Midbrain (tissue), 1 donor: ENCODE measurements around the gene SLC38A8.

Experiments used
- DNase-seq: peaks from one replicate; lab custom pipeline; 2025; lab: John Stamatoyannopoulos, UW

The SLC38A8 gene

GRCh38 chr16:84032458-84033178 lies 10.0 kb downstream of the SLC38A8 start:
- DNase-seq, result no peak

GRCh38 chr16:84031556-84031955 lies 11.0 kb downstream of the SLC38A8 start:
- no peak for DNase-seq

- DNase-seq, result no peak
Observed at GRCh38 chr16:84029297-84030047, 13.1 kb downstream of the SLC38A8 start.

- DNase-seq, result no peak
Observed at GRCh38 chr16:84027625-84028024, 15.0 kb downstream of the SLC38A8 start.

GRCh38 chr16:84026606-84027005 lies 16.0 kb downstream of the SLC38A8 start:
- no peak for DNase-seq

- no peak for DNase-seq
Observed at GRCh38 chr16:84024854-84025253, 17.7 kb downstream of the SLC38A8 start.

GRCh38 chr16:84022644-84023043 lies 20.0 kb downstream of the SLC38A8 start:
- no peak for DNase-seq

- no peak for DNase-seq
Observed at GRCh38 chr16:84021488-84021887, 21.1 kb downstream of the SLC38A8 start.

- DNase-seq, result no peak
Observed at GRCh38 chr16:84020353-84020752, 22.2 kb downstream of the SLC38A8 start.

GRCh38 chr16:84018710-84019109 lies 23.9 kb downstream of the SLC38A8 start:
- no peak for DNase-seq

GRCh38 chr16:84016477-84016876 lies 26.1 kb downstream of the SLC38A8 start:
- DNase-seq, result no peak

- DNase-seq, result no peak
Observed at GRCh38 chr16:84015399-84015798, 27.2 kb downstream of the SLC38A8 start.

GRCh38 chr16:84014570-84015327 lies 27.8 kb downstream of the SLC38A8 start:
- no peak for DNase-seq

- DNase-seq, result no peak
Observed at GRCh38 chr16:84013787-84014569, 28.6 kb downstream of the SLC38A8 start.

- no peak for DNase-seq
Observed at GRCh38 chr16:84009282-84009681, 33.3 kb downstream of the SLC38A8 start.

- no peak for DNase-seq
Observed at GRCh38 chr16:84007965-84008364, 34.6 kb downstream of the SLC38A8 start.

- no peak for DNase-seq
Observed at GRCh38 chr16:84007520-84007919, 35.1 kb downstream of the SLC38A8 start.

- no peak for DNase-seq
Observed at GRCh38 chr16:84005391-84005790, 37.2 kb downstream of the SLC38A8 start.

GRCh38 chr16:84004442-84004841 lies 38.2 kb downstream of the SLC38A8 start:
- DNase-seq, result no peak

GRCh38 chr16:84003038-84003437 lies 39.6 kb downstream of the SLC38A8 start:
- DNase-seq, result no peak

- DNase-seq, result no peak
Observed at GRCh38 chr16:84001726-84002125, 40.9 kb downstream of the SLC38A8 start.
